Loucy (cell line): Measurements from ENCODE around the gene KDM4C.
A peak's percentile ranks its signal among the peaks of the same experiment; 100 is the strongest.

Source experiments
- H2AFZ ChIP-seq: fragments of 200-600 bp; sonication (generic); 2 replicates; pipeline ENCODE4 v1.6.0; 2016; ENCODE audit warnings: antibody characterized with exemption, mild to moderate bottlenecking, low read length, moderate library complexity
- H3F3A ChIP-seq: fragments of 200-600 bp; 2 replicates; pipeline ENCODE4 v1.6.0; 2016; ENCODE audit warnings: antibody characterized with exemption, low read depth, mild to moderate bottlenecking
- H3K27me3 ChIP-seq: fragments of 200-600 bp; sonication (generic); 2 replicates; pipeline ENCODE4 v1.6.1; 2014; ENCODE audit warnings: low read length, mild to moderate bottlenecking; ENCODE audit not compliant: insufficient read depth, poor library complexity, severe bottlenecking
- H3K36me3 ChIP-seq: fragments of 200-600 bp; sonication (generic); 2 replicates; pipeline ENCODE4 v1.6.1; 2016; ENCODE audit warnings: low read length; ENCODE audit not compliant: insufficient read depth
- H3K4me1 ChIP-seq: fragments of 200-600 bp; sonication (generic); 2 replicates; pipeline ENCODE4 v1.5.1; 2014; ENCODE audit warnings: low read length, mild to moderate bottlenecking; ENCODE audit not compliant: insufficient read depth, poor library complexity, severe bottlenecking
- H3K4me2 ChIP-seq: fragments of 200-600 bp; sonication (generic); 2 replicates; pipeline ENCODE4 v1.6.0; 2014; ENCODE audit warnings: antibody characterized with exemption, low read length, low read depth, mild to moderate bottlenecking; ENCODE audit not compliant: poor library complexity, severe bottlenecking
- H3K4me3 ChIP-seq: fragments of 200-600 bp; sonication (generic); 2 replicates; pipeline ENCODE4 v1.5.1; 2014; ENCODE audit warnings: low read length, mild to moderate bottlenecking, mixed read lengths; ENCODE audit not compliant: poor library complexity, severe bottlenecking
- H3K79me2 ChIP-seq: fragments of 200-600 bp; sonication (generic); 2 replicates; pipeline ENCODE4 v1.6.1; 2014; ENCODE audit warnings: low read length; ENCODE audit not compliant: insufficient read depth
- H3K9ac ChIP-seq: fragments of 200-600 bp; sonication (generic); 2 replicates; pipeline ENCODE4 v1.6.0; 2014; ENCODE audit warnings: mild to moderate bottlenecking, low read depth, low read length, moderate library complexity; ENCODE audit not compliant: poor library complexity, severe bottlenecking
- H3K9me2 ChIP-seq: fragments of 200-600 bp; sonication (generic); replicated peaks from 2 replicates; pipeline ENCODE4 v1.6.1; 2016; ENCODE audit warnings: low read depth, low read length, mixed read lengths
- H3K9me3 ChIP-seq: fragments of 200-600 bp; sonication (generic); 2 replicates; pipeline ENCODE4 v1.6.1; 2014; ENCODE audit warnings: mild to moderate bottlenecking, antibody characterized with exemption, low read length, low read depth; ENCODE audit not compliant: insufficient read depth
- H4K20me1 ChIP-seq: fragments of 200-600 bp; sonication (generic); 2 replicates; pipeline ENCODE4 v1.6.0; 2014; ENCODE audit warnings: antibody characterized with exemption, low read length, mild to moderate bottlenecking; ENCODE audit not compliant: insufficient read depth, poor library complexity, severe bottlenecking
- EZH2phosphoT487 ChIP-seq: fragments of 200-600 bp; IDR thresholded peaks from 2 replicates; pipeline ENCODE4 v1.6.1; 2018; ENCODE audit warnings: antibody characterized with exemption, mild to moderate bottlenecking, moderate library complexity, borderline replicate concordance
- TF ChIP-seq, protein P1 (sequence below): fragments of 200-600 bp; sonication (generic); conservative IDR thresholded peaks from 2 replicates; pipeline ENCODE4 v1.5.1; 2014; ENCODE audit warnings: mild to moderate bottlenecking, antibody characterized with exemption, low read length

The KDM4C gene

DNA sequence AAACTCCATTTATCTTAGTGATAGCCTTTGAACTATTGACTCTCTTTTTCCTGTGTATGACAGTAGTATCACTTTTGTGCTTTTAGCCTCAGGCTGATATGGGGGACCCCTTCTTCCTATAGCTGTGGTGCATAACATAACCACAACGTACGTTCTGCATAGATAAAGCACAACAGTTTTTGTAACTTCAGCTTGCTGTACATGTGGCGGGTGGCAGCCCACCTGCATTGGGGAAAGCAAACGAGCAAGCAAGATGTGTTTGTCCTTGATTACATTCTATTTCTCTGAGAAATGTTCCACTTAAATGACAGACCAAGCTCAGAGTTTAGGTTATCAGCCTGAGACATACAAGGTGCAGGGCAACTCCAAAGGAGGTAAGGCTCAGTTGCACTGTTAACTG, 309.4 kb downstream of the KDM4C start:
- Histone ChIP-seq H3K27me3 (no peaks in the 10 kb centered on the region), H3F3A (no peaks in the 10 kb centered on the region; the same call in 1 of the 2 replicates), H2AFZ (no peak overlapping the region), H3K36me3 (no peaks in the 10 kb centered on the region), H3K79me2 (no peaks in the 10 kb centered on the region), H4K20me1 (no peaks in the 10 kb centered on the region), H3K4me1 (peaks cover 5% of the 10 kb centered on the region), H3K4me2 (peak overlapping the region; percentile 0), H3K4me3 (no peak overlapping the region), H3K9me3 (no peaks in the 10 kb centered on the region), H3K9me2 (no peaks in the 10 kb centered on the region), H3K9ac (no peak overlapping the region)
- TF ChIP-seq, protein P1, sequence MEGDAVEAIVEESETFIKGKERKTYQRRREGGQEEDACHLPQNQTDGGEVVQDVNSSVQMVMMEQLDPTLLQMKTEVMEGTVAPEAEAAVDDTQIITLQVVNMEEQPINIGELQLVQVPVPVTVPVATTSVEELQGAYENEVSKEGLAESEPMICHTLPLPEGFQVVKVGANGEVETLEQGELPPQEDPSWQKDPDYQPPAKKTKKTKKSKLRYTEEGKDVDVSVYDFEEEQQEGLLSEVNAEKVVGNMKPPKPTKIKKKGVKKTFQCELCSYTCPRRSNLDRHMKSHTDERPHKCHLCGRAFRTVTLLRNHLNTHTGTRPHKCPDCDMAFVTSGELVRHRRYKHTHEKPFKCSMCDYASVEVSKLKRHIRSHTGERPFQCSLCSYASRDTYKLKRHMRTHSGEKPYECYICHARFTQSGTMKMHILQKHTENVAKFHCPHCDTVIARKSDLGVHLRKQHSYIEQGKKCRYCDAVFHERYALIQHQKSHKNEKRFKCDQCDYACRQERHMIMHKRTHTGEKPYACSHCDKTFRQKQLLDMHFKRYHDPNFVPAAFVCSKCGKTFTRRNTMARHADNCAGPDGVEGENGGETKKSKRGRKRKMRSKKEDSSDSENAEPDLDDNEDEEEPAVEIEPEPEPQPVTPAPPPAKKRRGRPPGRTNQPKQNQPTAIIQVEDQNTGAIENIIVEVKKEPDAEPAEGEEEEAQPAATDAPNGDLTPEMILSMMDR = no peak
- TF ChIP-seq EZH2phosphoT487 = no peak

DNA sequence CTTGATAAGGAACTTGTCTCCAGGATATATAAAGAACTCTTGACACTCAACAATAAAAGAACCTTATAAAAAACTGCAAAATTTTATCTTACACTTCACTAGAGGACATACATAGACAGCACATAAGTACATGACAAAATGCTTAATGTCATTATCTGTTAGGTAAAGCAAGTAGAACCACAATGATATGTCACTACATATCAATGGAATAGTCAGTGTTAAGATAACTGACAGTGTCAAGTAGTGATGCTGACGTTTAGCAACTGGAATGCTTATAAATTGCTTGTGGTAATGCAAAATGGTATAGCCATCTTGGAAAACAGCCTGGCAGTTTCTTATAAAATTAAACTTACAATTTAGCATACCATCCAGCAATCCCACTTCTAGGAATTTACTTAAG, 314.1 kb downstream of the KDM4C start:
- H3K36me3 ChIP-seq = peaks cover 7% of the 10 kb centered on the region; the same call in 1 of the 2 replicates
- no peaks in the 10 kb centered on the region; the same call in 1 of the 2 replicates for H3F3A ChIP-seq
- H3K4me2 ChIP-seq = no peak overlapping the region
- H4K20me1 ChIP-seq = no peaks in the 10 kb centered on the region
- H3K27me3 ChIP-seq = no peaks in the 10 kb centered on the region
- H3K4me1 ChIP-seq = peaks cover under 1% of the 10 kb centered on the region
- H3K9ac ChIP-seq = no peak overlapping the region
- H3K4me3 ChIP-seq = no peak overlapping the region
- no peak overlapping the region for H2AFZ ChIP-seq
- H3K9me3 ChIP-seq = no peaks in the 10 kb centered on the region
- TF ChIP-seq, protein P1 = no peak
- no peak for TF ChIP-seq EZH2phosphoT487
- H3K79me2 ChIP-seq = no peaks in the 10 kb centered on the region
- H3K9me2 ChIP-seq = no peaks in the 10 kb centered on the region

DNA sequence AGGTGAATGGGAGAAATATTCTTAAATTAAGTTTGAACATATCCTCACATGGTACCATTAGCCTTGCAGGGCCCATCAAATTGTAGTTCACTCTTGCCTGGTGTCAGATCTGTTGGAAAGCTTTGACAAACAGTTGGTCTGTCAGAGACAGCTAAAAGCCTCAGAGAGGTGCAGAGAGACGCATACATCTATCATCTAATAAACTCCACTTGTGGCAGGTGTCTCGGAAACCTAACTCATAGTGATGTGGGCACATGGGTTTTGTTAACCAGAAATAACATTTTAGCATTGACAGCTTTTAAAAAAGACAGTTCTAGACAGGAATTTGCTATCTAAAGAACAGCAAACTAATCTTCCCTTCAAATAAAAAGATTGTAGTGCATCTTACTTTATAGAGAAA, 315.9 kb downstream of the KDM4C start:
- Histone ChIP-seq H3K4me1 (no peaks in the 10 kb centered on the region), H3F3A (no peaks in the 10 kb centered on the region; the same call in 1 of the 2 replicates), H2AFZ (no peak overlapping the region), H3K4me3 (no peak overlapping the region), H3K27me3 (no peaks in the 10 kb centered on the region), H3K79me2 (no peaks in the 10 kb centered on the region), H3K36me3 (peaks cover 8% of the 10 kb centered on the region; the same call in 1 of the 2 replicates), H4K20me1 (no peaks in the 10 kb centered on the region), H3K9me3 (no peaks in the 10 kb centered on the region), H3K4me2 (no peak overlapping the region), H3K9ac (no peak overlapping the region), H3K9me2 (no peaks in the 10 kb centered on the region)
- TF ChIP-seq EZH2phosphoT487 = no peak
- TF ChIP-seq, protein P1 = no peak
